Osteoblast (primary cell): ENCODE data around the gene PLCB4. TPM values are rescaled to one million over a fixed set of nuclear protein-coding genes. Genes with fewer than 3 reads are reported as not detected.
A peak's percentile ranks its signal among the peaks of the same experiment; 100 is the strongest.

Experiments used
- DNase-seq: peaks from one replicate; pipeline ENCODE4 v3.0.0; 2011; ENCODE audit warnings: low spot score, mixed read lengths; ENCODE audit not compliant: insufficient read length; ENCODE audit errors: missing footprints
- H2AFZ ChIP-seq: 2 replicates; pipeline ENCODE4 v1.6.0; 2011; ENCODE audit warnings: mild to moderate bottlenecking, low read length
- H3K27ac ChIP-seq: 2 replicates; pipeline ENCODE4 v1.5.1; 2011; ENCODE audit warnings: mild to moderate bottlenecking, low read depth, low read length, moderate library complexity
- H3K27me3 ChIP-seq: 2 replicates; pipeline ENCODE4 v1.6.0; 2012; ENCODE audit warnings: mild to moderate bottlenecking, control low read depth, inconsistent platforms, low read length, moderate library complexity; ENCODE audit not compliant: insufficient read depth
- H3K36me3 ChIP-seq: 2 replicates; pipeline ENCODE4 v1.5.1; 2011; ENCODE audit warnings: mild to moderate bottlenecking, low read length, control low read depth, moderate library complexity; ENCODE audit not compliant: insufficient read depth
- H3K4me1 ChIP-seq: 2 replicates; pipeline ENCODE4 v1.5.1; 2011; ENCODE audit warnings: mild to moderate bottlenecking, low read length, control low read depth, moderate library complexity; ENCODE audit not compliant: insufficient read depth
- H3K4me2 ChIP-seq: 2 replicates; pipeline ENCODE4 v1.6.0; 2011; ENCODE audit warnings: mild to moderate bottlenecking, low read length; ENCODE audit not compliant: insufficient read depth
- H3K4me3 ChIP-seq: fragments of 200-600 bp; sonication (generic); 3 replicates; pipeline ENCODE4 v1.5.1; 2012; ENCODE audit warnings: mild to moderate bottlenecking, low read length, inconsistent platforms; ENCODE audit not compliant: insufficient read depth
- H3K79me2 ChIP-seq: 2 replicates; pipeline ENCODE4 v1.6.0; 2012; ENCODE audit warnings: mild to moderate bottlenecking, low read length, control low read depth, inconsistent platforms; ENCODE audit not compliant: insufficient read depth
- H3K9me3 ChIP-seq: 2 replicates; pipeline ENCODE4 v1.5.1; 2011; ENCODE audit warnings: low read depth, low read length, control low read depth
- H4K20me1 ChIP-seq: 2 replicates; pipeline ENCODE4 v1.6.0; 2012; ENCODE audit warnings: mild to moderate bottlenecking, low read length, control low read depth; ENCODE audit not compliant: insufficient read depth
- CTCF ChIP-seq: IDR thresholded peaks from 2 replicates; pipeline ENCODE4 v1.5.1; 2011; ENCODE audit warnings: mild to moderate bottlenecking, low read depth, low read length, moderate library complexity; ENCODE audit errors: extremely low read depth
- total RNA-seq: library from RNA; depleted of rRNA; stranded (reverse); fragments of >200 nt; gene quantifications from 2 replicates; pipeline ENCODE4 v1.2.3, GENCODE V29; 2012

The PLCB4 gene
- total RNA-seq, 1 donor = 13.0 TPM

GRCh38 chr20:9108260-9108659 is 39.4 kb downstream of the PLCB4 start:
- no peak for DNase-seq
- Histone ChIP-seq H3K4me2 (no peak overlapping the region), H3K79me2 (peaks cover 33% of the 10 kb centered on the region), H3K4me1 (peaks cover 29% of the 10 kb centered on the region), H4K20me1 (no peaks in the 10 kb centered on the region), H3K27ac (no peak overlapping the region), H3K27me3 (no peaks in the 10 kb centered on the region), H2AFZ (no peak overlapping the region), H3K36me3 (no peaks in the 10 kb centered on the region), H3K4me3 (no peak overlapping the region), H3K9me3 (no peaks in the 10 kb centered on the region)
- no peak for TF ChIP-seq CTCF

GRCh38 chr20:9109566-9109965 is 40.7 kb downstream of the PLCB4 start:
- Histone ChIP-seq H3K36me3 (no peaks in the 10 kb centered on the region), H3K4me2 (peak overlapping the region; percentile 27), H3K4me1 (peaks cover 31% of the 10 kb centered on the region), H3K27me3 (no peaks in the 10 kb centered on the region), H3K4me3 (no peak overlapping the region), H3K9me3 (no peaks in the 10 kb centered on the region), H3K27ac (peak overlapping the region; percentile 26), H3K79me2 (peaks cover 38% of the 10 kb centered on the region), H4K20me1 (no peaks in the 10 kb centered on the region), H2AFZ (peak overlapping the region; percentile 33)
- no peak for TF ChIP-seq CTCF
- no peak for DNase-seq

- TF ChIP-seq CTCF = no peak
- H3K79me2 ChIP-seq = peaks cover 41% of the 10 kb centered on the region
- peaks cover 31% of the 10 kb centered on the region for H3K4me1 ChIP-seq
- no peak overlapping the region for H3K4me3 ChIP-seq
- H2AFZ ChIP-seq = no peak overlapping the region
- H3K27me3 ChIP-seq = no peaks in the 10 kb centered on the region
- no peaks in the 10 kb centered on the region for H4K20me1 ChIP-seq
- DNase-seq = no peak
- no peaks in the 10 kb centered on the region for H3K36me3 ChIP-seq
- no peak overlapping the region for H3K27ac ChIP-seq
- H3K4me2 ChIP-seq = peak overlapping the region; percentile 17
- no peaks in the 10 kb centered on the region for H3K9me3 ChIP-seq
Observed at GRCh38 chr20:9110365-9110764, 41.5 kb downstream of the PLCB4 start.

- H3K36me3 ChIP-seq = no peaks in the 10 kb centered on the region
- DNase-seq = no peak
- no peak for TF ChIP-seq CTCF
- no peaks in the 10 kb centered on the region for H3K9me3 ChIP-seq
- H3K79me2 ChIP-seq = peaks cover 41% of the 10 kb centered on the region
- no peaks in the 10 kb centered on the region for H4K20me1 ChIP-seq
- H2AFZ ChIP-seq = no peak overlapping the region
- no peak overlapping the region for H3K4me3 ChIP-seq
- H3K27me3 ChIP-seq = no peaks in the 10 kb centered on the region
- H3K4me1 ChIP-seq = peaks cover 31% of the 10 kb centered on the region
- no peak overlapping the region for H3K27ac ChIP-seq
- H3K4me2 ChIP-seq = no peak overlapping the region
Observed at GRCh38 chr20:9110916-9111432, 42.1 kb downstream of the PLCB4 start.
